Omental fat pad (tissue), 4 donors: ENCODE data around the gene RAB14. TPM values are rescaled to one million over a fixed set of nuclear protein-coding genes. Genes with fewer than 3 reads are reported as not detected.

Experiments
- ATAC-seq: fragments of 150-250 bp; one replicate; pipeline ENCODE4 v1.9.1; 2016; ENCODE audit warnings: mild to moderate bottlenecking, moderate library complexity; ENCODE audit not compliant: low FRiP score
- DNase-seq: peaks from one replicate; pipeline ENCODE4 v3.0.0-alpha.2; 2019; ENCODE audit warnings: low spot score
- total RNA-seq, 4 donors: library from RNA; depleted of rRNA; stranded (reverse); fragments of >200 nt; gene quantifications; one replicate each; pipeline ENCODE4 v1.1.0, GENCODE V29; 2016
- TF ChIP-seq, protein P1 (sequence below), 3 donors: fragments of 450-650 bp; IDR thresholded peaks; one replicate each; pipeline ENCODE4 v1.5.1; 2016 to 2017; ENCODE audit warnings: antibody characterized with exemption in 3 of 3, mild to moderate bottlenecking in 3 of 3, moderate library complexity in 2 of 3

Gene RAB14
- total RNA-seq: 10 to 100 TPM; 31.0 to 44.8 (median 35.6) TPM

- ATAC-seq: peak; percentile 97
- TF ChIP-seq, protein P1, sequence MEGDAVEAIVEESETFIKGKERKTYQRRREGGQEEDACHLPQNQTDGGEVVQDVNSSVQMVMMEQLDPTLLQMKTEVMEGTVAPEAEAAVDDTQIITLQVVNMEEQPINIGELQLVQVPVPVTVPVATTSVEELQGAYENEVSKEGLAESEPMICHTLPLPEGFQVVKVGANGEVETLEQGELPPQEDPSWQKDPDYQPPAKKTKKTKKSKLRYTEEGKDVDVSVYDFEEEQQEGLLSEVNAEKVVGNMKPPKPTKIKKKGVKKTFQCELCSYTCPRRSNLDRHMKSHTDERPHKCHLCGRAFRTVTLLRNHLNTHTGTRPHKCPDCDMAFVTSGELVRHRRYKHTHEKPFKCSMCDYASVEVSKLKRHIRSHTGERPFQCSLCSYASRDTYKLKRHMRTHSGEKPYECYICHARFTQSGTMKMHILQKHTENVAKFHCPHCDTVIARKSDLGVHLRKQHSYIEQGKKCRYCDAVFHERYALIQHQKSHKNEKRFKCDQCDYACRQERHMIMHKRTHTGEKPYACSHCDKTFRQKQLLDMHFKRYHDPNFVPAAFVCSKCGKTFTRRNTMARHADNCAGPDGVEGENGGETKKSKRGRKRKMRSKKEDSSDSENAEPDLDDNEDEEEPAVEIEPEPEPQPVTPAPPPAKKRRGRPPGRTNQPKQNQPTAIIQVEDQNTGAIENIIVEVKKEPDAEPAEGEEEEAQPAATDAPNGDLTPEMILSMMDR (IDR thresholded peaks at IDR 0.05): no peak
- DNase-seq: peak; percentile 100
Observed at GRCh38 chr9:121201738-121202533, at the start of gene RAB14. Gene RAB14 (minus strand): TSS chr9:121201869. CDS start chr9:121193412, 8,457 bp downstream.

- ATAC-seq (no peak), DNase-seq (no peak)
- TF ChIP-seq, protein P1 (IDR thresholded peaks at IDR 0.05): no peak
Observed at GRCh38 chr9:121249563-121249962, 47.9 kb upstream of the RAB14 start.

- TF ChIP-seq, protein P1 (IDR thresholded peaks at IDR 0.05): no peak
- no peak for DNase-seq
- no peak for ATAC-seq
Observed at GRCh38 chr9:121246821-121247561, 45.3 kb upstream of the RAB14 start.

GRCh38 chr9:121242959-121243346 lies 41.3 kb upstream of the RAB14 start:
- no peak for ATAC-seq
- TF ChIP-seq, protein P1 (IDR thresholded peaks at IDR 0.05): no peak
- DNase-seq: no peak

DNA sequence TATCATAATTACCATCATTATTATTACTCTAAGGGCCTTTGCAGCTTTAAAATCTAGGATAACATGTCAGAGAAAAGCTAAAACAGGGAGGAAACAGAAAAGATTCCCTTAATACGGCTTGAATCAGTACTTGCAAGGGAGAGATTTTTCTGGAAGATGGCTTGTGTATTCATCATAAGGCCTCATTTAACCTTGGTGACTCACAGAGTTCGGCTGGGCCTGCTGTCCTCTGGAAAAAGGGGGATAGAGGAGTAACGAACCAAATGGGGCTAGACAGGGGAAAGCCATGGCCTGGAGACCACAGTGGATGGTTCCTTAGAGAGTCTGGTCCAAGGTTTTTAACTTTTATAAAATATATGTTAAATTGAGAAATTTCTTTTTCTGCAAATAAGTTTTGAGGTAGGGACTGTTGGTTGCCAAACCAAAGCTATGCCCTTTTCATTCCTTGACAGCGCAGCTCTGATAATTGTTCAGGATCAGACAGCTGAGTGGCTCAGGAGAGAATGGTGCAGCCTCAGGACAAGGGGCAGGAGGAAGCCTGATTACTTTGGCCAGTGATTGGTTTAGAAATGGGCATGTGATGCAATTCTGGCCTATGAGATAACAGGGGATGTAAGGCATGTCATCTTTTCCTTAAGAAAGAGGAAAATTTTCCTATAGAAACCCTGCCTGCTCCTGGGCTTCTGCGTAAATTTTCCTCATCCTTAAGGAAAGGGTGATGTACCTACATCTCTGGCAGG lies 40.7 kb upstream of the RAB14 start:
- DNase-seq (no peak), ATAC-seq (no peak)
- TF ChIP-seq, protein P1 (IDR thresholded peaks at IDR 0.05): no peak

- ATAC-seq (no peak), DNase-seq (no peak)
- TF ChIP-seq, protein P1 (IDR thresholded peaks at IDR 0.05): no peak
Observed at GRCh38 chr9:121240472-121241135, 38.9 kb upstream of the RAB14 start.
